H9 (cell line): ENCODE results near the gene DNMBP. TPM values are rescaled to one million over a fixed set of nuclear protein-coding genes. Genes with fewer than 3 reads are reported as not detected.

ENCODE experiments used
- DNase-seq: peaks from one replicate; pipeline ENCODE4 v3.0.0-alpha.2; 2017
- H2AFZ ChIP-seq: one replicate; pipeline ENCODE4 v1.6.1; 2013; ENCODE audit warnings: mild to moderate bottlenecking, low read length, control low read depth, moderate library complexity
- H2AK5ac ChIP-seq: 2 replicates; pipeline ENCODE4 v1.6.1; 2013; ENCODE audit warnings: low read length, control low read depth, mixed read lengths; ENCODE audit not compliant: insufficient read length
- H2BK120ac ChIP-seq: one replicate; pipeline ENCODE4 v1.6.1; 2013; ENCODE audit warnings: low read depth, mild to moderate bottlenecking, low read length, control low read depth, inconsistent platforms; ENCODE audit not compliant: poor library complexity, severe bottlenecking
- H2BK12ac ChIP-seq: 2 replicates; pipeline ENCODE4 v1.6.1; 2013; ENCODE audit warnings: low read length, control low read depth, mixed read lengths, low read depth; ENCODE audit not compliant: insufficient read length
- H2BK15ac ChIP-seq: 2 replicates; pipeline ENCODE4 v1.6.1; 2013; ENCODE audit warnings: low read depth, low read length, control low read depth
- H2BK20ac ChIP-seq: one replicate; pipeline ENCODE4 v1.6.1; 2013; ENCODE audit warnings: low read depth, mild to moderate bottlenecking, low read length, control low read depth, inconsistent platforms; ENCODE audit not compliant: poor library complexity, severe bottlenecking
- H2BK5ac ChIP-seq: 2 replicates; pipeline ENCODE4 v1.6.1; 2013; ENCODE audit warnings: low read length, control low read depth, mixed read lengths; ENCODE audit not compliant: insufficient read length
- H3K14ac ChIP-seq: 2 replicates; pipeline ENCODE4 v1.6.1; 2013; ENCODE audit warnings: low read length, control low read depth; ENCODE audit not compliant: insufficient read depth
- H3K18ac ChIP-seq: 2 replicates; pipeline ENCODE4 v1.6.1; 2013; ENCODE audit warnings: low read depth, mild to moderate bottlenecking, mixed read lengths, low read length, control low read depth; ENCODE audit not compliant: insufficient read length
- H3K23ac ChIP-seq: 2 replicates; pipeline ENCODE4 v1.6.1; 2013; ENCODE audit warnings: low read length, control low read depth, mixed read lengths, low read depth; ENCODE audit not compliant: insufficient read length
- H3K23me2 ChIP-seq: 2 replicates; pipeline ENCODE4 v1.6.1; 2013; ENCODE audit warnings: low read depth, mild to moderate bottlenecking, mixed read lengths, low read length, control low read depth; ENCODE audit not compliant: insufficient read length, poor library complexity, severe bottlenecking
- H3K27ac ChIP-seq: 2 replicates; pipeline ENCODE4 v1.5.1; 2013; ENCODE audit warnings: low read length, control low read depth, mixed read lengths, low read depth; ENCODE audit not compliant: insufficient read length
- H3K27me3 ChIP-seq: 2 replicates; pipeline ENCODE4 v1.6.1; 2013; ENCODE audit warnings: low read length, control low read depth, inconsistent platforms; ENCODE audit not compliant: insufficient read depth
- H3K4ac ChIP-seq: 2 replicates; pipeline ENCODE4 v1.6.1; 2013; ENCODE audit warnings: low read depth, mild to moderate bottlenecking, control low read depth, inconsistent platforms, low read length, moderate library complexity
- H3K4me1 ChIP-seq: 2 replicates; pipeline ENCODE4 v1.6.1; 2013; ENCODE audit warnings: low read length, control low read depth, inconsistent platforms; ENCODE audit not compliant: insufficient read depth
- H3K4me2 ChIP-seq: 2 replicates; pipeline ENCODE4 v1.6.1; 2013; ENCODE audit warnings: low read length, control low read depth, mixed read lengths; ENCODE audit not compliant: insufficient read length, insufficient read depth
- H3K56ac ChIP-seq: 2 replicates; pipeline ENCODE4 v1.6.1; 2013; ENCODE audit warnings: low read depth, mild to moderate bottlenecking, mixed read lengths, low read length, control low read depth; ENCODE audit not compliant: insufficient read length
- H3K79me1 ChIP-seq: 2 replicates; pipeline ENCODE4 v1.6.1; 2013; ENCODE audit warnings: low read depth, mild to moderate bottlenecking, moderate library complexity, low read length, control low read depth, inconsistent platforms; ENCODE audit not compliant: insufficient read depth, poor library complexity, severe bottlenecking
- H3K79me2 ChIP-seq: 2 replicates; pipeline ENCODE4 v1.6.1; 2013; ENCODE audit warnings: low read length, control low read depth, inconsistent platforms; ENCODE audit not compliant: insufficient read depth
- H3K9ac ChIP-seq: 2 replicates; pipeline ENCODE4 v1.6.1; 2013; ENCODE audit warnings: low read length, control low read depth, mixed read lengths; ENCODE audit not compliant: insufficient read length; ENCODE audit errors: extremely low read depth
- H3K9me3 ChIP-seq: one replicate; pipeline ENCODE4 v1.6.1; 2013; ENCODE audit warnings: low read depth, low read length, inconsistent platforms; ENCODE audit not compliant: control insufficient read depth
- H3T11ph ChIP-seq: one replicate; pipeline ENCODE4 v1.6.1; 2013; ENCODE audit warnings: mild to moderate bottlenecking, low read length, control low read depth, inconsistent platforms
- H4K20me1 ChIP-seq: one replicate; pipeline ENCODE4 v1.6.1; 2013; ENCODE audit not compliant: control insufficient read depth, insufficient read length, insufficient read depth
- H4K5ac ChIP-seq: 2 replicates; pipeline ENCODE4 v1.6.1; 2013; ENCODE audit warnings: low read depth, mild to moderate bottlenecking, mixed read lengths, low read length, control low read depth; ENCODE audit not compliant: insufficient read length
- H4K8ac ChIP-seq: replicated peaks from 2 replicates; pipeline ENCODE4 v1.6.1; 2013; ENCODE audit warnings: low read length, control low read depth, mixed read lengths, low read depth; ENCODE audit not compliant: insufficient read length
- H4K91ac ChIP-seq: 2 replicates; pipeline ENCODE4 v1.6.1; 2013; ENCODE audit warnings: low read depth, mild to moderate bottlenecking, moderate library complexity, mixed read lengths, low read length, control low read depth; ENCODE audit not compliant: insufficient read length
- H3K27ac Mint-ChIP-seq, 3 experiments: 2 replicates in 2 of 3; 3 replicates in 1 of 3; pipeline ENCODE4 v1.8.0; 2020 to 2021; ENCODE audit warnings: mixed read lengths in 3 of 3, mild to moderate bottlenecking in 1 of 3, moderate library complexity in 1 of 3
- H3K27me3 Mint-ChIP-seq: 2 replicates; pipeline ENCODE4 v1.8.0; 2021; ENCODE audit warnings: low read depth, mild to moderate bottlenecking, moderate library complexity, mixed read lengths
- H3K36me3 Mint-ChIP-seq, 3 experiments: 2 replicates in 2 of 3; 3 replicates in 1 of 3; pipeline ENCODE4 v1.8.0; 2020 to 2021; ENCODE audit warnings: low read depth in 3 of 3, mixed read lengths in 3 of 3; ENCODE audit not compliant: insufficient read depth in 1 of 3
- H3K4me1 Mint-ChIP-seq, 2 experiments: 2 replicates each; pipeline ENCODE4 v1.8.0; 2020; ENCODE audit warnings: mixed read lengths in 2 of 2
- H3K4me3 Mint-ChIP-seq, 2 experiments: 2 replicates in 1 of 2; 3 replicates in 1 of 2; pipeline ENCODE4 v1.8.0; 2020 to 2021; ENCODE audit warnings: mild to moderate bottlenecking in 2 of 2, mixed read lengths in 2 of 2, moderate library complexity in 1 of 2
- H3K9me3 Mint-ChIP-seq, 2 experiments: 2 replicates in 1 of 2; 3 replicates in 1 of 2; pipeline ENCODE4 v1.8.0; 2020; ENCODE audit warnings: mild to moderate bottlenecking in 2 of 2, mixed read lengths in 2 of 2, moderate library complexity in 1 of 2
- CTCF ChIP-seq: fragments of 200-600 bp; sonication (generic); conservative IDR thresholded peaks from 3 replicates; pipeline ENCODE4 v1.8.0; 2021; ENCODE audit warnings: antibody characterized with exemption, mild to moderate bottlenecking
- total RNA-seq: library from RNA; stranded (reverse); gene quantifications from 2 replicates; pipeline ENCODE4 v1.2.1, GENCODE V29; 2021

DNMBP gene
- total RNA-seq, 1 experiment from 2014 or later = 25.6 TPM

GRCh38 chr10:99912041-99912440, 97.7 kb downstream of the DNMBP start:
- Histone ChIP-seq H2BK20ac (no peak overlapping the region), H2AK5ac (no peak overlapping the region), H3K23me2 (peaks cover 5% of the 10 kb centered on the region), H2BK15ac (no peak overlapping the region), H3K14ac (no peak overlapping the region), H3T11ph (no peak overlapping the region), H3K23ac (no peak overlapping the region), H2AFZ (no peak overlapping the region), H4K91ac (no peak overlapping the region), H3K27ac (no peak overlapping the region), H4K8ac (no peak overlapping the region), H2BK120ac (no peak overlapping the region), H3K9me3 (no peaks in the 10 kb centered on the region), H3K79me2 (peaks cover 22% of the 10 kb centered on the region; the same call in 1 of the 2 replicates), H2BK5ac (no peak overlapping the region), H3K9ac (peak overlapping the region; percentile 51), H4K20me1 (no peaks in the 10 kb centered on the region), H4K5ac (no peak overlapping the region), H3K56ac (no peak overlapping the region), H2BK12ac (no peak overlapping the region), H3K18ac (no peak overlapping the region), H3K79me1 (no peaks in the 10 kb centered on the region), H3K27me3 (no peaks in the 10 kb centered on the region), H3K4me1 (no peaks in the 10 kb centered on the region; the same call in 1 of the 2 replicates), H3K4ac (no peak overlapping the region), H3K4me2 (peak overlapping the region; percentile 77)
- no peaks in the 10 kb centered on the region for H3K27me3 Mint-ChIP-seq
- peaks cover 26 to 41% (median 35%) of the 10 kb centered on the region in 3 experiments; a peak in 6 of 7 replicates for H3K36me3 Mint-ChIP-seq
- peaks cover 31 to 35% of the 10 kb centered on the region in 2 experiments for H3K4me1 Mint-ChIP-seq
- H3K27ac Mint-ChIP-seq = peak overlapping the region in 2 of 3 experiments; percentile 72 to 100; a peak in 5 of 7 replicates
- TF ChIP-seq CTCF = no peak
- no peaks in the 10 kb centered on the region for H3K9me3 Mint-ChIP-seq
- DNase-seq = no peak
- peak overlapping the region; percentile 93 to 98 for H3K4me3 Mint-ChIP-seq
